HG02840 (cell line): Measurements from ENCODE around the gene COL13A1.

Experiments
- ATAC-seq: cut with Tn5 transposase; IDR thresholded peaks from one replicate; pipeline ENCODE4 v1.9.1; 2021; ENCODE audit warnings: mild to moderate bottlenecking, moderate library complexity, moderate number of reproducible peaks; ENCODE audit not compliant: unreplicated experiment, low FRiP score

COL13A1 gene

GRCh38 chr10:69863580-69863979 is 61.9 kb downstream of the COL13A1 start:
- ATAC-seq, result no peak

- ATAC-seq, result no peak
Measured at GRCh38 chr10:69864321-69864720, 62.6 kb downstream of the COL13A1 start.

- ATAC-seq, result no peak
Measured at GRCh38 chr10:69865450-69865849, 63.7 kb downstream of the COL13A1 start.

- ATAC-seq, result no peak
Measured at GRCh38 chr10:69866246-69866687, 64.6 kb downstream of the COL13A1 start.

GRCh38 chr10:69866688-69867461 is 65.2 kb downstream of the COL13A1 start:
- no peak for ATAC-seq

GRCh38 chr10:69867699-69868558 is 66.2 kb downstream of the COL13A1 start:
- no peak for ATAC-seq

GRCh38 chr10:69868821-69869220 is 67.1 kb downstream of the COL13A1 start:
- ATAC-seq, result no peak

- no peak for ATAC-seq
Measured at GRCh38 chr10:69869291-69869961, 67.7 kb downstream of the COL13A1 start.

- no peak for ATAC-seq
Measured at GRCh38 chr10:69870591-69870990, 68.9 kb downstream of the COL13A1 start.

GRCh38 chr10:69871074-69871473 is 69.4 kb downstream of the COL13A1 start:
- no peak for ATAC-seq

- ATAC-seq, result no peak
Measured at GRCh38 chr10:69872323-69872722, 70.6 kb downstream of the COL13A1 start.

- ATAC-seq, result no peak
Measured at GRCh38 chr10:69873135-69873639, 71.5 kb downstream of the COL13A1 start.

GRCh38 chr10:69874449-69874848 is 72.7 kb downstream of the COL13A1 start:
- ATAC-seq, result no peak

- no peak for ATAC-seq
Measured at GRCh38 chr10:69875856-69876255, 74.2 kb downstream of the COL13A1 start.

GRCh38 chr10:69876286-69876685 is 74.6 kb downstream of the COL13A1 start:
- ATAC-seq, result no peak

GRCh38 chr10:69876931-69877330 is 75.2 kb downstream of the COL13A1 start:
- ATAC-seq, result no peak

GRCh38 chr10:69878038-69878437 is 76.3 kb downstream of the COL13A1 start:
- no peak for ATAC-seq

- ATAC-seq, result no peak
Measured at GRCh38 chr10:69878951-69879350, 77.2 kb downstream of the COL13A1 start.

- no peak for ATAC-seq
Measured at GRCh38 chr10:69879634-69880257, 78.0 kb downstream of the COL13A1 start.

- no peak for ATAC-seq
Measured at GRCh38 chr10:69880301-69881081, 78.8 kb downstream of the COL13A1 start.
